HepG2 (cell line): ENCODE measurements around the gene DCAF4L1. TPM values are rescaled to one million over a fixed set of nuclear protein-coding genes. Genes with fewer than 3 reads are reported as not detected.

Experiments
- FOXA3 ChIP-seq: IDR thresholded peaks from 2 replicates; pipeline ENCODE4 v1.6.1; 2016; ENCODE audit warnings: missing genetic modification reagents, missing compliant biosample characterization
- NRL ChIP-seq: sonication (generic); formaldehyde crosslinking; IDR thresholded peaks from 2 replicates; pipeline ENCODE4 v1.5.0; 2020; ENCODE audit warnings: missing genetic modification reagents, mild to moderate bottlenecking, moderate library complexity, borderline replicate concordance
- RXRA ChIP-seq: sonication (generic); formaldehyde crosslinking; IDR thresholded peaks from 2 replicates; pipeline ENCODE4 v1.5.1; 2020; ENCODE audit warnings: missing genetic modification reagents
- TEAD2 ChIP-seq: sonication (generic); formaldehyde crosslinking; IDR thresholded peaks from 2 replicates; pipeline ENCODE4 v1.9.0; 2021; ENCODE audit warnings: missing genetic modification reagents
- ZBTB46 ChIP-seq: sonication (generic); formaldehyde crosslinking; IDR thresholded peaks from 2 replicates; pipeline ENCODE4 v1.4.0; 2020; ENCODE audit warnings: mild to moderate bottlenecking, missing genetic modification reagents, borderline replicate concordance
- ZFX ChIP-seq: sonication (generic); formaldehyde crosslinking; IDR thresholded peaks from 2 replicates; pipeline ENCODE4 v1.4.0; 2020; ENCODE audit warnings: mild to moderate bottlenecking, low read depth, missing genetic modification reagents, moderate library complexity
- ZNF720 ChIP-seq: sonication (generic); formaldehyde crosslinking; IDR thresholded peaks from 2 replicates; pipeline ENCODE4 v1.4.0; 2020; ENCODE audit warnings: missing genetic modification reagents
- ZNF792 ChIP-seq: IDR thresholded peaks from 2 replicates; pipeline ENCODE4 v1.6.1; 2016
- polyA plus RNA-seq, 8 experiments: library from polyadenylated mRNA; depleted of rRNA in 3 of 8; stranded (reverse) in 7 of 8; unstranded in 1 of 8; fragments of >200 nt; fragmentation: Illumina TruSeq in 4 of 8; extraction: Trizol in 4 of 8; gene quantifications; 2 replicates each; pipeline versions ENCODE4 v1.2.1 to v1.2.3, GENCODE V29; 2011 to 2016; ENCODE audit warnings: low read depth in 4 of 8, missing spikeins in 1 of 8, mixed read lengths in 1 of 8; ENCODE audit not compliant: insufficient read depth in 1 of 8
- total RNA-seq, 5 experiments: library from RNA; depleted of rRNA; stranded (reverse); fragments of >200 nt; fragmentation: Illumina TruSeq; extraction: Trizol; gene quantifications; 2 replicates each; pipeline ENCODE4 v1.2.3, GENCODE V29; 2016; ENCODE audit warnings: low read depth in 1 of 5
- TF ChIP-seq, protein P1 (sequence below): sonication (generic); formaldehyde crosslinking; IDR thresholded peaks from one replicate; pipeline ENCODE4 v1.5.1; 2020; ENCODE audit warnings: mild to moderate bottlenecking, missing genetic modification reagents; ENCODE audit errors: not compliant biosample characterization
- TF ChIP-seq, protein P2 (sequence below): sonication (generic); formaldehyde crosslinking; IDR thresholded peaks from 2 replicates; pipeline ENCODE4 v1.4.0; 2020; ENCODE audit warnings: missing genetic modification reagents, borderline replicate concordance
- TF ChIP-seq, protein P3 (sequence below): sonication (generic); formaldehyde crosslinking; IDR thresholded peaks from 2 replicates; pipeline ENCODE4 v1.4.0; 2020; ENCODE audit warnings: missing genetic modification reagents, borderline replicate concordance

The DCAF4L1 gene
- total and polyA plus RNA-seq, 2 of the 13 experiments (the other 11 are each of a cell fraction or from before 2014, with no cell fraction given) = 0.05 to 0.09 TPM

GRCh38 chr4:41934514-41934900, 47.0 kb upstream of the DCAF4L1 start (continued):
- TF ChIP-seq, protein P1, sequence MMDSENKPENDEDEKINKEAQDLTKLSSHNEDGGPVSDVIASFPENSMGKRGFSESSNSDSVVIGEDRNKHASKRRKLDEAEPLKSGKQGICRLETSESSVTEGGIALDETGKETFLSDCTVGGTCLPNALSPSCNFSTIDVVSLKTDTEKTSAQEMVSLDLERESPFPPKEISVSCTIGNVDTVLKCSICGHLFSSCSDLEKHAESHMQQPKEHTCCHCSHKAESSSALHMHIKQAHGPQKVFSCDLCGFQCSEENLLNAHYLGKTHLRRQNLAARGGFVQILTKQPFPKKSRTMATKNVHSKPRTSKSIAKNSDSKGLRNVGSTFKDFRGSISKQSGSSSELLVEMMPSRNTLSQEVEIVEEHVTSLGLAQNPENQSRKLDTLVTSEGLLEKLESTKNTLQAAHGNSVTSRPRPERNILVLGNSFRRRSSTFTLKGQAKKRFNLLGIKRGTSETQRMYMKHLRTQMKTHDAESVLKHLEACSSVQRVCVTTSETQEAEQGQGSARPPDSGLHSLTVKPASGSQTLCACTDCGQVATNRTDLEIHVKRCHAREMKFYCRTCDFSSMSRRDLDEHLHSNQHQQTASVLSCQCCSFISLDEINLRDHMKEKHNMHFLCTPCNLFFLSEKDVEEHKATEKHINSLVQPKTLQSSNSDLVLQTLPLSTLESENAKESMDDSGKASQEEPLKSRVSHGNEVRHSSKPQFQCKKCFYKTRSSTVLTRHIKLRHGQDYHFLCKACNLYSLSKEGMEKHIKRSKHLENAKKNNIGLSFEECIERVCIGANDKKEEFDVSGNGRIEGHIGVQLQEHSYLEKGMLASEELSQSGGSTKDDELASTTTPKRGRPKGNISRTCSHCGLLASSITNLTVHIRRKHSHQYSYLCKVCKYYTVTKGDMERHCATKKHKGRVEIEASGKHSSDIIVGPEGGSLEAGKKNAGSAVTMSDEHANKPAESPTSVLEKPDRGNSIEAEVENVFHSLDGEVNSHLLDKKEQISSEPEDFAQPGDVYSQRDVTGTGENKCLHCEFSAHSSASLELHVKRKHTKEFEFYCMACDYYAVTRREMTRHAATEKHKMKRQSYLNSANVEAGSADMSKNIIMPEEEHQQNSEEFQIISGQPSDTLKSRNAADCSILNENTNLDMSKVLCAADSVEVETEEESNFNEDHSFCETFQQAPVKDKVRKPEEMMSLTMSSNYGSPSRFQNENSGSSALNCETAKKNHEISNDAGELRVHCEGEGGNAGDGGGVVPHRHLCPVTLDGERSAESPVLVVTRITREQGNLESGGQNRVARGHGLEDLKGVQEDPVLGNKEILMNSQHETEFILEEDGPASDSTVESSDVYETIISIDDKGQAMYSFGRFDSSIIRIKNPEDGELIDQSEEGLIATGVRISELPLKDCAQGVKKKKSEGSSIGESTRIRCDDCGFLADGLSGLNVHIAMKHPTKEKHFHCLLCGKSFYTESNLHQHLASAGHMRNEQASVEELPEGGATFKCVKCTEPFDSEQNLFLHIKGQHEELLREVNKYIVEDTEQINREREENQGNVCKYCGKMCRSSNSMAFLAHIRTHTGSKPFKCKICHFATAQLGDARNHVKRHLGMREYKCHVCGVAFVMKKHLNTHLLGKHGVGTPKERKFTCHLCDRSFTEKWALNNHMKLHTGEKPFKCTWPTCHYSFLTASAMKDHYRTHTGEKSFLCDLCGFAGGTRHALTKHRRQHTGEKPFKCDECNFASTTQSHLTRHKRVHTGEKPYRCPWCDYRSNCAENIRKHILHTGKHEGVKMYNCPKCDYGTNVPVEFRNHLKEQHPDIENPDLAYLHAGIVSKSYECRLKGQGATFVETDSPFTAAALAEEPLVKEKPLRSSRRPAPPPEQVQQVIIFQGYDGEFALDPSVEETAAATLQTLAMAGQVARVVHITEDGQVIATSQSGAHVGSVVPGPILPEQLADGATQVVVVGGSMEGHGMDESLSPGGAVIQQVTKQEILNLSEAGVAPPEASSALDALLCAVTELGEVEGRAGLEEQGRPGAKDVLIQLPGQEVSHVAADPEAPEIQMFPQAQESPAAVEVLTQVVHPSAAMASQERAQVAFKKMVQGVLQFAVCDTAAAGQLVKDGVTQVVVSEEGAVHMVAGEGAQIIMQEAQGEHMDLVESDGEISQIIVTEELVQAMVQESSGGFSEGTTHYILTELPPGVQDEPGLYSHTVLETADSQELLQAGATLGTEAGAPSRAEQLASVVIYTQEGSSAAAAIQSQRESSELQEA (CRISPR knock-in tag) = no peak
- TF ChIP-seq, protein P2, sequence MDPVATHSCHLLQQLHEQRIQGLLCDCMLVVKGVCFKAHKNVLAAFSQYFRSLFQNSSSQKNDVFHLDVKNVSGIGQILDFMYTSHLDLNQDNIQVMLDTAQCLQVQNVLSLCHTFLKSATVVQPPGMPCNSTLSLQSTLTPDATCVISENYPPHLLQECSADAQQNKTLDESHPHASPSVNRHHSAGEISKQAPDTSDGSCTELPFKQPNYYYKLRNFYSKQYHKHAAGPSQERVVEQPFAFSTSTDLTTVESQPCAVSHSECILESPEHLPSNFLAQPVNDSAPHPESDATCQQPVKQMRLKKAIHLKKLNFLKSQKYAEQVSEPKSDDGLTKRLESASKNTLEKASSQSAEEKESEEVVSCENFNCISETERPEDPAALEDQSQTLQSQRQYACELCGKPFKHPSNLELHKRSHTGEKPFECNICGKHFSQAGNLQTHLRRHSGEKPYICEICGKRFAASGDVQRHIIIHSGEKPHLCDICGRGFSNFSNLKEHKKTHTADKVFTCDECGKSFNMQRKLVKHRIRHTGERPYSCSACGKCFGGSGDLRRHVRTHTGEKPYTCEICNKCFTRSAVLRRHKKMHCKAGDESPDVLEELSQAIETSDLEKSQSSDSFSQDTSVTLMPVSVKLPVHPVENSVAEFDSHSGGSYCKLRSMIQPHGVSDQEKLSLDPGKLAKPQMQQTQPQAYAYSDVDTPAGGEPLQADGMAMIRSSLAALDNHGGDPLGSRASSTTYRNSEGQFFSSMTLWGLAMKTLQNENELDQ = no peak
- TF ChIP-seq TEAD2 (CRISPR knock-in tag) (no peak), FOXA3 (CRISPR knock-in tag) (no peak), ZFX (CRISPR knock-in tag) (peak; percentile 58), NRL (CRISPR knock-in tag) (no peak), ZBTB46 (CRISPR knock-in tag) (no peak), ZNF720 (CRISPR knock-in tag) (no peak), RXRA (no peak), ZNF792 (CRISPR knock-in tag) (0 out of 2 replicates have a peak, but pooled peaks have one; percentile 10)
- TF ChIP-seq, protein P3, sequence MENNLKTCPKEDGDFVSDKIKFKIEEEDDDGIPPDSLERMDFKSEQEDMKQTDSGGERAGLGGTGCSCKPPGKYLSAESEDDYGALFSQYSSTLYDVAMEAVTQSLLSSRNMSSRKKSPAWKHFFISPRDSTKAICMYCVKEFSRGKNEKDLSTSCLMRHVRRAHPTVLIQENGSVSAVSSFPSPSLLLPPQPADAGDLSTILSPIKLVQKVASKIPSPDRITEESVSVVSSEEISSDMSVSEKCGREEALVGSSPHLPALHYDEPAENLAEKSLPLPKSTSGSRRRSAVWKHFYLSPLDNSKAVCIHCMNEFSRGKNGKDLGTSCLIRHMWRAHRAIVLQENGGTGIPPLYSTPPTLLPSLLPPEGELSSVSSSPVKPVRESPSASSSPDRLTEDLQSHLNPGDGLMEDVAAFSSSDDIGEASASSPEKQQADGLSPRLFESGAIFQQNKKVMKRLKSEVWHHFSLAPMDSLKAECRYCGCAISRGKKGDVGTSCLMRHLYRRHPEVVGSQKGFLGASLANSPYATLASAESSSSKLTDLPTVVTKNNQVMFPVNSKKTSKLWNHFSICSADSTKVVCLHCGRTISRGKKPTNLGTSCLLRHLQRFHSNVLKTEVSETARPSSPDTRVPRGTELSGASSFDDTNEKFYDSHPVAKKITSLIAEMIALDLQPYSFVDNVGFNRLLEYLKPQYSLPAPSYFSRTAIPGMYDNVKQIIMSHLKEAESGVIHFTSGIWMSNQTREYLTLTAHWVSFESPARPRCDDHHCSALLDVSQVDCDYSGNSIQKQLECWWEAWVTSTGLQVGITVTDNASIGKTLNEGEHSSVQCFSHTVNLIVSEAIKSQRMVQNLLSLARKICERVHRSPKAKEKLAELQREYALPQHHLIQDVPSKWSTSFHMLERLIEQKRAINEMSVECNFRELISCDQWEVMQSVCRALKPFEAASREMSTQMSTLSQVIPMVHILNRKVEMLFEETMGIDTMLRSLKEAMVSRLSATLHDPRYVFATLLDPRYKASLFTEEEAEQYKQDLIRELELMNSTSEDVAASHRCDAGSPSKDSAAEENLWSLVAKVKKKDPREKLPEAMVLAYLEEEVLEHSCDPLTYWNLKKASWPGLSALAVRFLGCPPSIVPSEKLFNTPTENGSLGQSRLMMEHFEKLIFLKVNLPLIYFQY (CRISPR knock-in tag) = 0 out of 2 replicates have a peak, but pooled peaks have one; percentile 4
